ENCODE results near the gene CNRIP1.

CNRIP1 gene

GRCh38 chr2:68251855-68252399, 67.8 kb downstream of the CNRIP1 start:
- peak; percentile 12 to 31 for DNase-seq (ENCODE audit: low read depth in 1 of 2, low spot score in 1 of 2)

GRCh38 chr2:68251187-68251854, 68.4 kb downstream of the CNRIP1 start:
- DNase-seq (ENCODE audit: low read depth in 1 of 2, low spot score in 1 of 2): peak; percentile 39 to 62

GRCh38 chr2:68250652-68251186, 69.0 kb downstream of the CNRIP1 start:
- no peak for DNase-seq (ENCODE audit: low read depth in 1 of 2, low spot score in 1 of 2)

GRCh38 chr2:68250196-68250595, 69.6 kb downstream of the CNRIP1 start:
- no peak for DNase-seq (ENCODE audit: low read depth in 1 of 2, low spot score in 1 of 2)

GRCh38 chr2:68248806-68249205, 70.9 kb downstream of the CNRIP1 start:
- DNase-seq (ENCODE audit: low read depth in 1 of 2, low spot score in 1 of 2): no peak

- DNase-seq (ENCODE audit: low read depth in 1 of 2, low spot score in 1 of 2): no peak
Measured at GRCh38 chr2:68248361-68248760, 71.4 kb downstream of the CNRIP1 start.

GRCh38 chr2:68246396-68246795, 73.4 kb downstream of the CNRIP1 start:
- DNase-seq (ENCODE audit: low read depth in 1 of 2, low spot score in 1 of 2): no peak

GRCh38 chr2:68245672-68246071, 74.1 kb downstream of the CNRIP1 start:
- no peak for DNase-seq (ENCODE audit: low read depth in 1 of 2, low spot score in 1 of 2)

- no peak for DNase-seq (ENCODE audit: low read depth in 1 of 2, low spot score in 1 of 2)
Measured at GRCh38 chr2:68245066-68245465, 74.7 kb downstream of the CNRIP1 start.

GRCh38 chr2:68244456-68244855, 75.3 kb downstream of the CNRIP1 start:
- no peak for DNase-seq (ENCODE audit: low read depth in 1 of 2, low spot score in 1 of 2)
